Measurements from ENCODE around the gene LHX4.

LHX4 gene

DNA sequence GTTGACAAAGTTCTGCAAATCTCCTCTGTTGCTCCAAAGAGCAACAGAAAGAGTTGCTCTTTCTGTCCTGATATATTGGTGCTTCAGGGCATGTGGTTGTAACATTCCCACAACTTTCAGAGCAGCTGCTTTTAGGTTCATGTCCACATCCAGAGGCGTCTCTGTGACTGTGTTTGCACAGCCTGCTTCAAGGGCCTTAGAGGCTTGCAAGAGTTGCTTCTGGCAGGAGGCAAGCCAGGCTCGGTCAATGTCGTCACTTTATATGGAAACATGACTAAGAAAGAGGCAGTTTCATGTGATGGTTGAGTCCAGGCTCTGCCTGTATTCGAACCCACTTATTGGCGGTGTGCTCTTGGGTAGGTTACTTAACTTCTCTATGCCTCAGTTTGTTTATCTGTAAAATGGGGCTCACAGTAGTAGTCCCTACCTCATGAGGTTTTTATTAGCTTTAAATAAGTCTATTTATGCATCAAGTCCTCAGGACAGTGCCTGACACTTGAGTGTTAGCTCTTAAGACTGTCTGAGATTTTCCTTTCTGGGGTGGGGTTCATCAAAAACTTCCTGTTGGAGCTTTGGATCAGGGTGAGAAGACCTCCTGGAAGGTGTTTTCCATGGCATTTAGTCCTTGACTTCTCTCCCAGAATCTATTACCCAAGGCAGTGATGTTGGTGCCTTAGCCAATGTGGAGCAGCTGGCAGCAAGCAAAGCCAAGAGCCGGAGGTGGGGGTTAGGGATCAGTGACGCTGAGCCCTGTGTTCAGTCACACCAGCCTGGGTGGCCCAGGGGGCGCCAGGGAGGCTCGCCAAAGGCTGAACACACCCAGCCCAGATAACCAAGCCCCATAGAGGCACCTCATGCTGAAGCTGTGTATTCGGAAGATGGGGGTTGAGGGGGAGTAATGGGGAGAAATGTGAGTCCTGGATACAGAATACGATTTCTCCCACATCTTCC is 18.9 kb downstream of the LHX4 start:
- no peak overlapping the region for H3K4me3 ChIP-seq (ENCODE audit: low read length)
- peak; percentile 27 for TF ChIP-seq CTCF (conservative IDR thresholded peaks at IDR 0.05; ENCODE audit: low read depth, low read length)
- no peak for DNase-seq (ENCODE audit: low read depth)

DNA sequence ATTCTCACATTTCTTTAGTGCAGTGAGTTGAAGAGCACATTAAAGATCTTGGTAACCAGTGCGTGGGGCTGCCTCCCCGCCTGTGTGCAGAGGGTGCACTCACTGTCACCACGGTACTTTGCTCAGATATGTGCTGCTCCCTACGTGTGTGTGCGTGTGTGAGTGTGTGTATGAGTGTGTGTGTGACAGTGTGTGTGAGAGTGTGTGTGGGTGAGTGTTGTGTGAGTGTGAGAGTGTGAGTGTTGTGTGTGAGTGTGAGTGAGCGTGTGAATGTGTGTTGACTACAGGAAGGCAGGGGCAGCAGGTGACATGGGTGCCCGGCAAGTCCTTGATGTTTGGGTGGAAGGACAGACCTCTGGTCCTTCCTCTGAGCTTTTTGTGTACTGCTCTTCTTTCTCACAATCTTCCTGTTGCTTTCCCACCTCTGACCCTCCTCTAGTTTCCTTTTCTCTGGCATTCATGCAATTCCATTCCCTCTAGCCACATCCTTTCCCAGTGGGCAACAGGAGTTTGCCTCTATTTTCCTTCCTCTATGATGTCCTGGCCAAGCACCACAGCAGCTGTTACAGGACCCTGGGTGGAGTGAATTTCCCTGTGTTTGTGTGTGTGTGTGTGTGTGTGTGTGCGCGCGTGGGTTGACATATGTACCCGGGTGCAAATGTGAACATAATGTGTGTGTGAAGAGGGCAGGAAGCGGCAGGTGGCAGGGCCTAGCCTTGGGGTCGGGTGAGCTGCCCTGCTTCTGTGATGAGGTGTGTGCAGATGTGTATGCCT is 19.8 kb downstream of the LHX4 start:
- no peak overlapping the region for H3K4me3 ChIP-seq (ENCODE audit: low read length)
- TF ChIP-seq CTCF (conservative IDR thresholded peaks at IDR 0.05; ENCODE audit: low read depth, low read length) = no peak
- DNase-seq (ENCODE audit: low read depth) = no peak

DNA sequence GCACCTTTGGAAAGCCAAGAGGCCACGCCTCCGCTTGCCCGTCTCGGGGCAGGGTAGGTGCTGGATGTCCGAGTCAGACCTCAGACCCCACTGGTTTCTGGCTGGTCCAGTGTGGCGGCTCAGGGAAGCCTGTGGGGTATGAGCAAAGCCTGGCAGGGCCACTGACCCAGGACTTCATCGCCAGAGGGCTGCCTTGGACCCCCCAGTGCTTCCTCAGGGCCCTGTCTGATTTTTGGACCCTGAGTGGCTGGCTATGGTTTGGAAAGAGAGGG is 20.4 kb downstream of the LHX4 start:
- TF ChIP-seq CTCF (conservative IDR thresholded peaks at IDR 0.05; ENCODE audit: low read depth, low read length) = no peak
- H3K4me3 ChIP-seq (ENCODE audit: low read length) = no peak overlapping the region
- no peak for DNase-seq (ENCODE audit: low read depth)

GRCh38 chr1:180250883-180251509 is 20.9 kb downstream of the LHX4 start:
- DNase-seq (ENCODE audit: low read depth) = no peak
- no peak for TF ChIP-seq CTCF (conservative IDR thresholded peaks at IDR 0.05; ENCODE audit: low read depth, low read length)

DNA sequence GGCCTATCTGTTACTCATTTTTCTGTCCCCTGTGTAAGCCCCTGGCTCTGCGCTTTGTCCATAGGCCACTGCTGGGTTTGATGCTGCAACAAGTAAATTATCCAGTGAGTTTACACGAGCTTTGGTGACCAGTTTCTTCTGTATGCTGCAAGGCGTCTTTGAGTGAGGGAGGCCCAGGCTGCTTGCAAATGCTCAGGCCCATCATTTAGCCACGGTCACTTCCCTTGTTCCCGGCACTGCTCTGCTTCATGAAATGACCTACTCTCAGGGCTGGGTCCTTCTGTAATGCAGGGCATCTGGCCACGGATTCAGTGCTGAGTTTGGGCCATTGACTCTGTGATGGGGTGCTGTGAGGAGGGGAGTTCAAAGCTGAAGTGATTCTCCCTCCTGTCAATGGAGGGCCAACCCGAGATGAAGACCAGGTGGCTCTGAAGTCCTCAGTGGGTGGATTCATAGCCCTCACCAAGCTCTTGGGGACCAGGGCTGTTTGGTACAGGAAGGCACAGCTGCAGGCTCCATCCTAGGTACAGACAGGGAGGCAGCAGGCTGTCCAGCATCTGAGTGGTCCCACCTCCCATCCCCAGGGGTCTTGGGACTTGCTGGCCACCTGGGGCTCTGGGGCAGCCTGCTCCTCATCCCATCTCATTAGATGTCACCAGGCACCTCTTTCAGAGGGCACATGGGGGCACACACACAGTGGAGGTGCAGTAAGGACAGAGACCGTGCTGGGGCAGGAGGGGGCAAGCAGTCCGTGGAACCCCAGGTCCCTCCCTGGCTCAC is 21.7 kb downstream of the LHX4 start:
- no peak overlapping the region for H3K4me3 ChIP-seq (ENCODE audit: low read length)
- no peak for DNase-seq (ENCODE audit: low read depth)
- TF ChIP-seq CTCF (conservative IDR thresholded peaks at IDR 0.05; ENCODE audit: low read depth, low read length) = no peak

More at GRCh38 chr1:180250883-180251509, 20.9 kb downstream of the LHX4 start:
- no peak overlapping the region for H3K4me3 ChIP-seq (ENCODE audit: low read length)

- no peak for DNase-seq (ENCODE audit: low read depth)
- TF ChIP-seq CTCF (conservative IDR thresholded peaks at IDR 0.05; ENCODE audit: low read depth, low read length) = peak; percentile 86
Measured at GRCh38 chr1:180252638-180253536, 22.8 kb downstream of the LHX4 start.

More at GRCh38 chr1:180252638-180253536, 22.8 kb downstream of the LHX4 start:
- H3K4me3 ChIP-seq (ENCODE audit: low read length) = no peak overlapping the region

Data from retinal pigment epithelial cell (primary cell).